ENCODE data around the gene GHRHR. TPM values are rescaled to one million over a fixed set of nuclear protein-coding genes. Genes with fewer than 3 reads are reported as not detected.

Gene GHRHR
- total and polyA plus RNA-seq, 7 donors: 0.03 to 0.16 TPM; not detected in 5

DNA sequence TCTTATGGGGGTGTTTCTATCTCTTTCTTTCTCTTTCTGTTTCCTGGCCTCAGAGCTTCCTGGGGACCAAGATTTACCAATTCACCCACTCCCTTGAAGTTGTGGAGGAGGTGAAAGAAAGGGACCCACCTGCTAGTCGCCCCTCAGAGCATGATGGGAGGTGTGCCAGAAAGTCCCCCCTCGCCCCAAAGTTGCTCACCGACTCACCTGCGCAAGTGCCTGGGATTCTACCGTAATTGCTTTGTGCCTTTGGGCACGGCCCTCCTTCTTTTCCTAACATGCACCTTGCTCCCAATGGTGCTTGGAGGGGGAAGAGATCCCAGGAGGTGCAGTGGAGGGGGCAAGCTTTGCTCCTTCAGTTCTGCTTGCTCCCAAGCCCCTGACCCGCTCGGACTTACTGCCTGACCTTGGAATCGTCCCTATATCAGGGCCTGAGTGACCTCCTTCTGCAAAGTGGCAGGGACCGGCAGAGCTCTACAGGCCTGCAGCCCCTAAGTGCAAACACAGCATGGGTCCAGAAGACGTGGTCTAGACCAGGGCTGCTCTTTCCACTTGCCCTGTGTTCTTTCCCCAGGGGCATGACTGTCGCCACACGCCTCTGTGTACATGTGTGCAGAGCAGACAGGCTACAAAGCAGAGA is 39.9 kb upstream of the GHRHR start:
- Histone ChIP-seq H3K27ac (no peak overlapping the region), H3K9me3 (no peaks in the 10 kb centered on the region), H3K36me3 (ENCODE audit: insufficient read depth in 1 of 2, low read depth in 1 of 2) (peaks cover 0 to 6% of the 10 kb centered on the region in 2 donors), H3K4me1 (peaks cover 28% of the 10 kb centered on the region), H3K4me3 (no peak overlapping the region), H3K27me3 (ENCODE audit: insufficient read depth in 3 of 3, low read length in 2 of 3) (no peaks in the 10 kb centered on the region)
- intact Hi-C loops (cut with DNase I): no loop called here
- WGBS, 3 donors: 91 to 95% (median 94%) methylated on average over 13 of the region's 13 CpGs
- TF ChIP-seq, protein P1, sequence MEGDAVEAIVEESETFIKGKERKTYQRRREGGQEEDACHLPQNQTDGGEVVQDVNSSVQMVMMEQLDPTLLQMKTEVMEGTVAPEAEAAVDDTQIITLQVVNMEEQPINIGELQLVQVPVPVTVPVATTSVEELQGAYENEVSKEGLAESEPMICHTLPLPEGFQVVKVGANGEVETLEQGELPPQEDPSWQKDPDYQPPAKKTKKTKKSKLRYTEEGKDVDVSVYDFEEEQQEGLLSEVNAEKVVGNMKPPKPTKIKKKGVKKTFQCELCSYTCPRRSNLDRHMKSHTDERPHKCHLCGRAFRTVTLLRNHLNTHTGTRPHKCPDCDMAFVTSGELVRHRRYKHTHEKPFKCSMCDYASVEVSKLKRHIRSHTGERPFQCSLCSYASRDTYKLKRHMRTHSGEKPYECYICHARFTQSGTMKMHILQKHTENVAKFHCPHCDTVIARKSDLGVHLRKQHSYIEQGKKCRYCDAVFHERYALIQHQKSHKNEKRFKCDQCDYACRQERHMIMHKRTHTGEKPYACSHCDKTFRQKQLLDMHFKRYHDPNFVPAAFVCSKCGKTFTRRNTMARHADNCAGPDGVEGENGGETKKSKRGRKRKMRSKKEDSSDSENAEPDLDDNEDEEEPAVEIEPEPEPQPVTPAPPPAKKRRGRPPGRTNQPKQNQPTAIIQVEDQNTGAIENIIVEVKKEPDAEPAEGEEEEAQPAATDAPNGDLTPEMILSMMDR (IDR thresholded peaks at IDR 0.05): no peak
- ATAC-seq: no peak
- DNase-seq: no peak

DNA sequence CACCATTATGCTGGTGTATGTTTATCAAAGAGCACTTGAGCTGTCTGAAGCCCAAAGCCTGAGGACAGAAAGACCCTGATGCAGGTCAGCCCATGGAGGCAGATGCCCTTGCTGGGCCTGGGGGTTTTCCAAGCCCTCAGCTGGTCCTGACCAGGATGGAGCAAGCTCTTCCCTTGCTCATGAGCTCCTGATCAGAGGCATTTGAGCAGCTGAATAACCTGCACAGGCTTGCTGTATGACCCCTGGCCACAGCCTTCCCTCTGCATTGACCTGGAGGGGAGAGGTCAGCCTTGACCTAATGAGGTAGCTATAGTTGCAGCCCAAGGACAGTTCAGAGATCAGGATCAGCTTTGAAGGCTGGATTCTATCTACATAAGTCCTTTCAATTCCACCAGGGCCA is 39.1 kb upstream of the GHRHR start:
- Histone ChIP-seq H3K27ac (no peak overlapping the region), H3K27me3 (ENCODE audit: insufficient read depth in 3 of 3, low read length in 2 of 3) (no peaks in the 10 kb centered on the region), H3K4me1 (peaks cover 22% of the 10 kb centered on the region), H3K36me3 (ENCODE audit: insufficient read depth in 1 of 2, low read depth in 1 of 2) (peaks cover 0 to 6% of the 10 kb centered on the region in 2 donors), H3K4me3 (no peak overlapping the region), H3K9me3 (no peaks in the 10 kb centered on the region)
- DNase-seq (no peak), ATAC-seq (no peak)
- intact Hi-C loops (cut with DNase I): no loop called here
- TF ChIP-seq, protein P1 (IDR thresholded peaks at IDR 0.05): no peak

DNA sequence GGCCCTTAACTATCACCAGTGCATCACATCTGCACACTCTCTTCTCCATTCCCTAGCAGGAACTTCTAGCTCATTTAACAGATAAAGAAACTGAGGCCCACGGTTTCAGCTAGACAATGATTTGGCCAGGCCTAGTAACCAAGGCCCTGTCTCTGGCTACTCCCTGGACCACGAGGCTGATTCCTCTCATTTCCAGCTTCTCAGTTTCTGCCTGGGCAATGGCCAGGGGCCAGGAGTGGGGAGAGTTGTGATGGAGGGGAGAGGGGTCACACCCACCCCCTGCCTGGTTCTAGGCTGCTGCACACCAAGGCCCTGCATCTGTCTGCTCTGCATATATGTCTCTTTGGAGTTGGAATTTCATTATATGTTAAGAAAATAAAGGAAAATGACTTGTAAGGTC is 38.6 kb upstream of the GHRHR start:
- Histone ChIP-seq H3K27me3 (ENCODE audit: insufficient read depth in 3 of 3, low read length in 2 of 3) (no peaks in the 10 kb centered on the region), H3K36me3 (ENCODE audit: insufficient read depth in 1 of 2, low read depth in 1 of 2) (peaks cover 0 to 6% of the 10 kb centered on the region in 2 donors), H3K4me1 (peaks cover 17% of the 10 kb centered on the region), H3K9me3 (no peaks in the 10 kb centered on the region), H3K4me3 (no peak overlapping the region), H3K27ac (no peak overlapping the region)
- TF ChIP-seq, protein P1 (IDR thresholded peaks at IDR 0.05): no peak
- ATAC-seq (no peak), DNase-seq (peak in 1 of 2 donors; percentile 30)
- intact Hi-C loops (cut with DNase I): no loop called here
- WGBS, 3 donors: 58 to 82% (median 61%) methylated on average over 2 of the region's 2 CpGs

DNA sequence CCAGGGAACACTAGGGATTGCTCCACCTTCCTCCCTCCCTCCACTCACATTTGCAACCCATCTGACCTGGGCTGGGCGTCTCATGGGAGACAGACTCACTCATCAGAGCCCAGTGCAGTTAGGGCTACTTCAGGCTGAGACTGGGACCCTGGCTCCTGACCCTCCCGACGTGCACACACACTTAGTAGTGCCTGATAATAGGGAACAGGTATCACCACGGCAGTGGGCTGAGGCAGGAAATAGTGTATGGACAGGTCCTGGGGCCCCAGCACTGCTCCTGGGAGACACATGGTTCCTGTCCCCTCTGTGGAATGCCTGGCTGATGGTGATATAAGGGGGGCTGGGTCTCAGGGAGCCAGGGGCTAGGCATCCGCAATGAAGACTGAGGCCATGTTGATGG is 37.8 kb upstream of the GHRHR start:
- Histone ChIP-seq H3K36me3 (ENCODE audit: insufficient read depth in 1 of 2, low read depth in 1 of 2) (peaks cover 0 to 6% of the 10 kb centered on the region in 2 donors), H3K27me3 (ENCODE audit: insufficient read depth in 3 of 3, low read length in 2 of 3) (no peaks in the 10 kb centered on the region), H3K27ac (no peak overlapping the region), H3K9me3 (no peaks in the 10 kb centered on the region), H3K4me1 (peaks cover 16% of the 10 kb centered on the region), H3K4me3 (no peak overlapping the region)
- DNase-seq (no peak), ATAC-seq (no peak)
- WGBS, 3 donors: 87 to 90% (median 89%) methylated on average over 5 of the region's 5 CpGs
- intact Hi-C loops (cut with DNase I): no loop called here
- TF ChIP-seq, protein P1 (IDR thresholded peaks at IDR 0.05): no peak

DNA sequence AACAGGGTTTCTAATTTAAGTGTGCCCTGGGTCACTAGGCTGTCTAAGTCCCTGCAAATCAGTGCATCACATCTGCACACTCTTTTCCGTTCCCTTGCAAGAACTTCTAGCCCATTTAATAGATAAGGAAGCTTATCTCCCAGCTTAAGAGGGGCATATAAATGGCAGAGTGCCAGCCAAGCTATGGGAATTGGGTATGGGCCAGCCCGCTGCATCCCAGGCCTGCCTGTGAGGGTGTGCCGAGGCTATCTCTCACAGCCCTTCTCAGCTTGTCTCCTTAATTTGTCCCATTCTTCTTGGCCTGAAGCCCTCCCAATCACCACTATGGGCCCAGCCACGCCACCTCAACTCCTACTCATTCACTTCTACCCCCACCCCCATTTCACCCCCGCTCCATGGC is 37.4 kb upstream of the GHRHR start:
- ATAC-seq: no peak
- intact Hi-C loops (cut with DNase I): no loop called here
- H3K9me3 ChIP-seq: no peaks in the 10 kb centered on the region
- no peak overlapping the region for H3K4me3 ChIP-seq
- no peak overlapping the region for H3K27ac ChIP-seq
- H3K36me3 ChIP-seq (ENCODE audit: insufficient read depth in 1 of 2, low read depth in 1 of 2): peaks cover 0 to 6% of the 10 kb centered on the region in 2 donors
- DNase-seq: peak in 1 of 2 donors; percentile 42
- WGBS, 3 donors: 85 to 90% (median 90%) methylated on average over 5 of the region's 5 CpGs
- H3K4me1 ChIP-seq: peaks cover 16% of the 10 kb centered on the region
- no peaks in the 10 kb centered on the region for H3K27me3 ChIP-seq (ENCODE audit: insufficient read depth in 3 of 3, low read length in 2 of 3)
- TF ChIP-seq, protein P1 (IDR thresholded peaks at IDR 0.05): no peak
